ENCODE data around the gene DOCK1.

DOCK1 gene

DNA sequence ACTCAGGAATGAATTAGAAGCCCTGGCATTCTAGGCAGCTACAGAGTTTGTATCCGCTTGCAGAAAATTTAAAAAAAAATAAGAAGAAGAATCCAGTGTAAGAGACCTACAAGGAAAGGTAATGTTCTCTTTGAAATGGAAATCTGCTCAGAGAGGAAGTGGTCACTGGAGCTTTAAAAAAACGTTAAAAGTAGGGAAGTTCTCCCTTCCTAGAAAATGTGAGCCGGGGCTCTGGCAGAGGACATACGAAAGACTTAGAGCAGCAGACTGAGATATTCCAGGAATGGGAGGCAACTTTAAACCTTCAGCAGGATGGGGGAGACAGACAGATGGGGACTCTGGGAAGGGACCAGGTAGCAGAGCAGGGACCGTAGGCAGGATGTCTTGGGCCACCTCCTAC lies 494.4 kb downstream of the DOCK1 start:
- DNase-seq (ENCODE audit: low read depth, low spot score): no peak

DNA sequence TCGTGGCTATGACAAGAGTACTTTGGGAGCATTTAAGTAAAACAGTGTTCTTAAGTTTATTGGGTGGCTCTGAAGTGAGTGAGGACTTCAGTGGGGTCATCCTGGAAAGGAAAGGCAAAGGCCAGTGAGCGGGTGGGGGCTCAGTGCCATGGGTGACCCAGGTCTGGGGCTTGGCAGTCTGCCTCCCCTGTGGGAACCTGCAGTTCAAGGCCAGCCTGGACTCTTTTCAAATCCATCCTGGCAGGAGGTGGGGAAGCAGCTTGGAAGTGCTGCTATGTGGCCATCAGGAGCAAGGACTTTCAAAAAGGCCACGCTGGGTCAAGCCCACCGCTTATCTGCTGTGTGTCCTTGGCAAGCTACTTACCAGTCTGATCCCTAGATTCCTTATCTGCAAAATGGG lies 495.0 kb downstream of the DOCK1 start:
- no peak for DNase-seq (ENCODE audit: low read depth, low spot score)

DNA sequence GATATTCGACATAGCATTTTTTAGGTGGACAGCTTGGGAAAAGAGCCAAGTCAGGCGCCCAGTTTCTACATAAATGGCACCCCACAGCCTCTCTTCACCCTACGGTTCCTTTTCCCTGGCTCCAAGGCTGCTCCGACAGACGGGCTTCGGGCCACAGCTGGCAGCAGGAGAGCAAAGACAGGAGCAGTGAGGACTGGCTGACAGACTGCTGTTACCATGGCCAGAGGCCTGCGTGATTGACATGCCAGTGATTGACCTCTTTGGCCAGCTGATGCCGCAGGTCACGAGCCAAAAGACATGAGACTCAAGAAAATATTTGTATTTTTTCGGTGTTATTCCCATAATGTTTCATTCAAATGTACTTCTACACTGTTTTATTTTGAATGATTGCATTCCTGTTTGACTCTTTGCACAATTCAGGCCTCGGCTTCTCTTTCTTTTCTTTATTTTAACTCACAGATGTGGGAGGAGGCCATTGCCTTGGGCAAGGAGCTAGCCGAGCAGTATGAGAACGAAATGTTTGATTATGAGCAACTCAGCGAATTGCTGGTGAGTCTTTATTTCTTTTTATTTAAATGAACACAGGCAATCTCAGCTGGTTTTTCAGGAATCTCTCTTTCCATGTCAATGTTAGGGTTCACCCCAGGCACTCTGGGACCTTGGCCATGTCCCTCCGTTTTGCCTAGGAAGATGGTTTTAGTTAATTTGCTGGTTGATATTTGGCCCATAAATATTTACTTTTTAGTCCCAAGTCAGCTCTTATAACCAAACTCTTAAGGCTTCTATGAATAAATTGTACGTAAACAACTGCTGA lies 497.6 kb downstream of the DOCK1 start:
- DNase-seq (ENCODE audit: low read depth, low spot score): no peak

DNA sequence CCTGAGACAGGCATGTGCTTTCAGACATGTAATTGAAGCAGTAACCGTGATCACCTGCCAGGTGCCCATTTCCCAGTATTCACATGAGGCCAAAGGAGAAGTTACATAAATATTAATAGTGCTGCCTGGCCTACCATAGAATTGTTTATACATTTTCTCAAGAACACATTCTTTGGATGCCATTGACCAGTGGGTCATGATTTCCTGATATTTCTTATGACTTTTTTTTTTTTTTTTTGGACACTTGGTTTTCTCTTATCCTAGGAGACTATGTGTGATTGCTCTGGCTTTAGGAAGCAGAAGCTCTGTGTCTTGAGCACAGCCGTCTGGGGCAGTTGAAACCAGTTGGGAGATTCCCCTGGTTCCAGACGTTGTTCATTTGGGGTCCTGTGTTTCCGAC lies 500.0 kb downstream of the DOCK1 start:
- no peak for DNase-seq (ENCODE audit: low read depth, low spot score)

DNA sequence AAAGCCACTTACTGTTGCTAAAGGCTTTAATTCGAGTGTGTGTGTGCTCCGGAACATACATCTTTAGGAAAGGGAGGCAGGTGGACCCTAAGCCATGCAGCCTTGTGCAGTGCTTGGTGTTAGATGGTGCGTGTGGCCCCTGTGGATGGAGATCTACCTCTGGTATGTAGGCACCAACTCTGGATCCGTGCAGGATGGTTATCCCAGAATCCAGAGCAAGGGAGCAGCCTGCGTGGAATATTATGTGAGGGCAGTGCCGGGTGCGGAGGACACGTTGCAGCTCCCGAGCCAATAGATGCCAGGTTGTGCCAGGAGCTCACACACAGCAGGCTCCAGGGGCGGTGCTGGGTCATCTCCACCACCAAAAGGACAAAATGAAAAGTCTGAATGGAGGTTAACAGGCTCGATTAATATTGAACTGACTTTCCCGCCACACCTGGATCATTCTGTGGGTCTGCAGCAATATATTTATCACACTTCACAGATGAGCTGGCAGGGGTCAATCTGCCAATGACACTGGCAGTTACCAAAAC lies 500.9 kb downstream of the DOCK1 start:
- DNase-seq (ENCODE audit: low read depth, low spot score): no peak

DNA sequence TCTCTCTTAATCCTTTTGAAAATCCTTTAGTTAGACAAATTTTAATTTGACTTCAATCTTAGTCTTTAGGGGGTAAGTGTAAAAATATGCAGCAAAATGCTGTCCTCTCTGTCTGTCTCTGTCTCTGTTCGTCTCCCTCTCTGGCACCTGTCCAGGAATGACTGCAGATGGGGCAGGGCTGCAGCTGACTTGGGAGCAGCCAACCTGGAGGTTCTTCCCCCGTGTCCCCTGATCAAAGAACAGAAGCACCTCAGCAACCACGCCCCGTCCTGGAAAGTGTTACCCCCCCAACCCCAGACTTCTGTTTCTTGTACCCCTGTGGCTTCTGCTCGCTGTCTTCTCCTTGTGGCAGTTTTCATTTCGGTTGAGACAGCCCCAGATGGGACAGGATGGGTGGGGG lies 502.3 kb downstream of the DOCK1 start:
- DNase-seq (ENCODE audit: low read depth, low spot score): no peak

DNA sequence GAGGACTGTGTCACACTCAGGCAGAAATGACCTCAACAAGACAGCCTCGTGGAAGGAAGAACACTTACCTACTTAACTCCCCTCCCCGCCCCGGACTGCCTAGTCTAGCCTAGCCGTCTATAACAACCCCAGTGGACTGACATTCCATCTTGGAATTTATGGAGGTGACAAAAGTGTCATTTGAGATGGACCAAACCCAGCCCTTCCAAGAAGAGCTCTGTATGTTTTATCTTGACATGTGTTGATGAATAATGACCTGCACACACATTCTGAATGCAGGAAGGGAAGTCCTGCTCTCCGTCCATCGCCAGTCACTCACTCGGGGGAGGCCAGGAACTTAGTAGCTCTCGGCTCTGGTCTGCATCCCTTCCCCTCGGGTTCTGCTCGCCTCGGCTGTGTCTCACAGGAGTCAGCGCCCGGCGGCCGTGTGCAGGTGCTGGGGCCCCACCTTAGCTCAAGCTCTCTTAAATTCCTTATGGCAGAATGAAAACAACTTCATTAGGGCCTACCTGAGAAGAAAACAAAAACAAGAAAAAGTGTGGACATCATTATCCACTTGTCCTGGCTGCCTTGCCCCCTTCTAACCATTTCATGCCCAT lies 503.0 kb downstream of the DOCK1 start:
- no peak for DNase-seq (ENCODE audit: low read depth, low spot score)

DNA sequence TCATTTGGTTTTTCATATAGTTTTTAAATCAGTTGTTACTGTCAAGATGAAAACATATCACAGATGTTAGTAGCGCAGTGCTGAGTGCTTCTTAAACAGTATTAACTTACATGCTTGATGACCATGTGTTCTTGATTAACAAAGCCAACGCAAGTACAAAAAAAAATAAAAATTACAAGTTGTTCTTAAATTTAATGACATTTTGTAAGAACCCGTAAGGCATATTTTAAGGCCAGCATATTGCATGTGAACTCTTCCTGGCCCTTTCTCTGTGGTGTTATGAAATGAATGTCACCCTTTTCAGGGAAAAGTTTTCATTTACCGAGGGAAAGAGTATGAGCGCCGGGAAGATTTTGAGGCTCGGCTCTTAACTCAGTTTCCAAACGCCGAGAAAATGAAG lies 503.5 kb downstream of the DOCK1 start:
- no peak for DNase-seq (ENCODE audit: low read depth, low spot score)

DNA sequence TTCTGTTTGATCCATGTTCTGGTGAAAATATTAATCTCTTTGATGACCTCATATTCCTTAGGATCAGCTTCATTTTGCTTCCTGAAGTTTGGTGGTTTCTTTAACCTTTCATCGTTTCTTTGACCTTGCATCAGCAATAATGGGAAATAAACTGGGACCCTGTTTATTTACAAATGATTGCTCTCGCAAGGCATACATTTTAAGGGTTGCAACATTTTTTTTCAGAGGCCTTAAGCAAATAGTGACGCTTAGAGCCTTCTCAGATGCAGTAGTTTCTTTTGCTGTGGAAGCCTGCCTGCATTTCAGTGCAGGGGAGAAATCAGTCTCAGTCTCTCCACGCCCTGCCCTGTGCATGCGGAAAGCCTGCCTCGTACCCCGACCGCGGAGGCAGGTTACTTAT lies 504.8 kb downstream of the DOCK1 start:
- no peak for DNase-seq (ENCODE audit: low read depth, low spot score)

DNA sequence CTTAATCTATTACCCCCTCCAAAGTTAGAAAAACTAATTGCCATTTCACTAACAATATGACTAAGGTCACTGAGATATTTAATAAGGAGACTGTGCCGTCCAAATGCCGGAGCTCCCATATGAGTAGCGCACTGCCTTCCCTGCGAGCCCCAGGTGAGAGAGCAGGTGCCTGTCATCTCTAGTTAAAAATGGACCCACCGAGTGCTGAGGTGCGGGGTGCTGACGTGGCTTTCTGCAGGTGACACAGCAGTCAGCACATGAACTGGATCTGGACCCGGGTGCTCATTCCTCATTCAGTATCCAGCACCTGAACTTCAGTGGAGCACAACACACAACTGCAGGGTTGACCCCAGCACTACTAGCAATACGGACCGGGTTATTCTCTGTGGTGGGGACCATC lies 505.8 kb downstream of the DOCK1 start:
- no peak for DNase-seq (ENCODE audit: low read depth, low spot score)

DNA sequence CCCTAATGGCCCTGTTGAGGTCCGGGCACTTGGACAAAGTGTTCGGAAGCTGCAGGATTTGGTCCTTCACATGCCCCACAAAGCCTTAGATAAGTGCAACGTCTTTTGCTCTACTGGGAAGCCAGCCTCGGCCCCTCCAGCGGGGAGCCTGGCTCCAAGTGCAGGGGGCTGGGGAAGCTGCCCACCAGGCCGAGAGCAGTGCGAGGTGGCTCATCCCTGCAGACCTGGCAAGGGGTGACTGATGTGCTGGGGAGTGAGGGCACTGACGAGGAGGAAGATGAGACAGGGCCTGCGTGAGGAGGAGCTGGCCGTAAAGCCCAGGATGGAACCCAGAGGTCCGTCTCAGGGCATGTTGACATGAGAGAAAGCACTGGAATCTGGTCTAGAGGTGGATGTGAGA lies 508.1 kb downstream of the DOCK1 start:
- DNase-seq (ENCODE audit: low read depth, low spot score): no peak

DNA sequence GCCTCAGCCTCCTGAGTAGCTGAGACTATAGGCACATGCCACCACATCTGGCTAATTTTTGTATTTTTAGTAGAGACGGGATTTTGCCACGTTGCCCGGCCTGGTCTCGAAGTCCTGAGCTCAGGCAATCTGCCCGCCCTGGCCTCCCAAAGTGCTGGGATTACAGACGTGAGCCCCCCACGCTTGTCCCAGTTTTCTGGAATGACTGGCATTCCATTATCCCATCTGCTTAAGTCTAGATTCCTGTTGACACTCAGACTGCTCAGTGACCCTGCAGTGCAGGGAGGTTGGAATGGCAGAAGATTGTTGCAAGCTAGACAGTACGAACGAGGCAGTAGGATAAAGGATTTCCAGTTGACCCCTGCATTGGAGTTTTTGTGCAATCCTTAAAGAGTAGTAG lies 508.8 kb downstream of the DOCK1 start:
- DNase-seq (ENCODE audit: low read depth, low spot score): no peak

DNA sequence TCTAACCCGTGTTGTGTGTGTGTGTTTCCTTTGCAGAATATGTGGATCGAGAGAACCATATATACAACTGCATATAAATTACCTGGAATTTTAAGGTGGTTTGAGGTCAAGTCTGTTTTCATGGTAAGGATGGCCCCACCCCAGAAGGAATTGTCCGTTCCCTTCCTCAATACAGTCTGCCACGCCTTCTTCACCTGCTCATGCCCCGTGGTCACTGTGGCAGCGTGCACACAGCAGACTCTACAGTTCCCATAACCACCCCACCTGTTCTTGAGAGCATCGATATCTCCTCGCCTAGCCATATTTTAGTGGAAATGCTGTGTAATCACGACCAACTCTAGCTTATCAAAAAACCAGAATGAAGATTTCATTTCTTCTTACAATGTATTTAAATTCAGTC lies 509.9 kb downstream of the DOCK1 start:
- no peak for DNase-seq (ENCODE audit: low read depth, low spot score)

DNA sequence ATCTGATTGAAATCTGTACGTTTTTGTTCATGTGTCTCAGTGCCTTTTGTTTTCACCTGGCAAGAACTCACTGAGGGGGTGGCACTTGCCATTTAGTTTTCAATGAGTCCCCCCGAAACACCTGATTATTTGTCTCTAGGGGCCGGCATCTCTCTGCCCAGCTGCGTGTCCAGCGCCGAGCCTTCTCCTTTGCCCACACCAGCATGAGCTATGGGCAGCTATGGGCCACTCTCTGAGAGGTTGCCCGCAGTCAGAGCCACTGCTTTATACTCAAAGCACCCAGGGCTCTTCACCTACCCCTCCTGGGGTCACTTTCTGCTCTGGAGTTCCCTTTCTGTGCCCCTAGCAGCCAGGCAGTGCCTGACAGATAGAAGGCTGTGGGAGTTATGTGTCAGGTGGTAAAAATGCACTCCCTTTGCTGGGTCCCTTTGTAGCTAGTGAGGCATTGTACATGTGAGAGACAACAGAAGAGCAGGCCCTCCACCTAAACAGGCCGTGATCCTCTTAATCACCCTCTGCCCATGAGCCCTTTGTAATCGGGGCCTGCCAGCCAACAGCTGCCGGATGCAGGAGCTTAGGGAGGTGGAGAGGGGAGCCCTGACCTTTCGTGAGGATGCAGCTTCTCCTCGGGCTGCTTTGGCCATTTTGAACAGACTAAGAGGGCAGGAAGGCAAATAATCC lies 510.8 kb downstream of the DOCK1 start:
- no peak for DNase-seq (ENCODE audit: low read depth, low spot score)

DNA sequence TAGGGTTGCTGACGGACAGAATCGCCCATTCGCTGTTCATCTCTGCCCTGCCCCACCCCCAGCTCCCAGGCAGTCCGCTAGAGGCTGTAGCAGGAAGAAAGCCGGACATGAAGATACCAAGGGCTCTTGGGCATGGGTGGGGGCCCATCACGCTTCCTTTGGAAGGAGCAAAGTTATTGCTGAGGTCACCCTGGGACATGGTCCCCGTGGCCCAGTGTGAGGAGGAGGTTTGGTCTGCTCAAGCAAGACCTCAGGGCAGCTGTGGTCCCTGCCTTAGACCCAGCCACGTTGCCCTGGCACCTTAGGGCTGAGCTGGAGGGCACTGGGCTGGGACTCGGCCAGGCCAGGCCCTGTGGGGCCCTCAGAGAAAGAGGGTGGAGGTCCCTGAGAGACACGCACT lies 511.8 kb downstream of the DOCK1 start:
- DNase-seq (ENCODE audit: low read depth, low spot score): no peak

DNA sequence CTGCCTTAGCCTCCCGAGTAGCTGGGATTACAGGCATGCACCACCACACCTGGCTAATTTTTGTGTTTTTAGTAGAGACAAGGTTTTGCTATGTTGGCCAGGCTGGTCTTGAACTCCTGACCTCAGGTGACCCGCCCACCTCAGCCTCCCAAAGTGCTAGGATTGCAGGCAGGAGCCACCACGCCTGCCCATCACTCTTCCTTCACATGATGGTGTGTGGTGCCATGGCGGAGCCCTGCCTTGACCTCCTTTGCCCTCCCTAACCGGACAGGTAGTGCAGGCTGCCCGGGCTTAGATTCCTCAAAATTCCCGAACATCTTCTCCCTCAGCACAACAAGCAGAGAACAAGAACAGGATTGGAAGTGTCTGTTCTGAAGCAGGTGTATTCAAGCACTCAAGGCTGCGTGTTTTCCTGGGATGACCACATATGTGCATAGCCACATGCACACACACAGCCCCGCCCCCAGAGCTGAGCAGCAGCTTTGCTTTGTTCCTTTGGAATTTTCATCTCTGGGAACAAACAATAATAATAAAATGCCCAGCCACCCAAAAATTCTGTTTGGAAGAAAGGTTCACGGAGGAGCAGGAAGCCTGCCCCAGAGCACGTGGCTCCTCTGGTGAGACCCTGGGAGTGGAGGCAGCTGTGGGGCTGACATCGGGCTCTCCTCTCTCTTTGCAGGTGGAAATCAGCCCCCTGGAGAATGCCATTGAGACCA lies 512.6 kb downstream of the DOCK1 start:
- no peak for DNase-seq (ENCODE audit: low read depth, low spot score)

DNA sequence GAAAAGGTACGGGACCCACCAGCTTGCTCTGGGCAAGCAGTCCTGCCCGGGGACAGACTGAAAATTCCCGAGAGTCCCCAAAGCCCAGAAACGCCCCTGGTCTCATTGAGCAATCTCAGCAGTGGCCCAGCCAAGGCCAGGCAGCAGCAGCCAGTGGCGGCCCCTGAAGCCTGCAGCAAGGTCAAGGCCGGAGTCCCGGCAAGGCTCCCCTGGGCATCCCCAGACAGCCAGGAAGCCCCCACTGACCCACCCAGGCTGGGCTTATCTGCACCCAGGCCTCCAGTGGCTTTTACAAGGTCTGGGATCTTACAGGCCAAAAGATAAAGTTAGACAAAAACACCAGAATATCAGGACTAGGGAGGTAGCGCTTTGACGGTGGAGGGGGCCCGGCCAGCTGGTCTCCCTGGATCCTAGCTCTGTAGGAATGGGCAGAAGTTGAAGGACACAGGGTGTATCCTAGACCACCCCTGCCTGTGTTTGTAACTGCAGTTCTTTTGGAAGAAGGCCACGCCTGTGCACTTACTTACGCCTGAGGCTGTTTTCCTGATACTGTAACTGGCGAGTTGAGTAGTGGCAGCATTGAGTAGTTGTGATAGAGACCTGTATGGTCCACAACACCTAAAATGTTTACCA lies 513.4 kb downstream of the DOCK1 start:
- no peak for DNase-seq (ENCODE audit: low read depth, low spot score)

DNA sequence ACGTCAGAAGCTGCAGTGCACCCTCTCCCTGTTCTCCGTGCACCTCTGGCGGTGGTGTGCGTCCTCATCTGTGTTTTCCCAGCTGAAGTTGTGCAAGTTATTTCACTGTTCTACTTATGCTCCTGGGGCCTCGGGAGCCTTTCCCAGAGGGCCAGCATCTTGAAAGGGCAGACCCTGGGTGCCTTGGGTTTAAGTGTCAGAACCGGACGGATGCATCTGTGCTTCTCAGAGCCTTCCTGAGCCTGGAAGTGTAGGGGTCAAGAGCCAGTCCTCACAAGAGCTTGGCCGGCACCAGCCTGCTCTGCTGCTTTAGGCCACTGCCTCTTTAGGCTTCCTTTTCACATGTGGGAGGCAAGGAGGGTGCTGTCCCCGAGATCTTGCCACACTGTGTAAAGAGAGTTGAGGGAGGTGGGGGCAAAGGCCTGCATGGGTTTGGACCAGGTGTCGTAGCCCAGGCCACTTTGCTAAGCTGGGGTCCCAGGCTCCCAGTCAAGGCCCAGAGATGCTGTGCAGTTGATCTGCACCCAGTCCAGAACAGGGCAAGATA lies 515.0 kb downstream of the DOCK1 start:
- no peak for DNase-seq (ENCODE audit: low read depth, low spot score)

DNA sequence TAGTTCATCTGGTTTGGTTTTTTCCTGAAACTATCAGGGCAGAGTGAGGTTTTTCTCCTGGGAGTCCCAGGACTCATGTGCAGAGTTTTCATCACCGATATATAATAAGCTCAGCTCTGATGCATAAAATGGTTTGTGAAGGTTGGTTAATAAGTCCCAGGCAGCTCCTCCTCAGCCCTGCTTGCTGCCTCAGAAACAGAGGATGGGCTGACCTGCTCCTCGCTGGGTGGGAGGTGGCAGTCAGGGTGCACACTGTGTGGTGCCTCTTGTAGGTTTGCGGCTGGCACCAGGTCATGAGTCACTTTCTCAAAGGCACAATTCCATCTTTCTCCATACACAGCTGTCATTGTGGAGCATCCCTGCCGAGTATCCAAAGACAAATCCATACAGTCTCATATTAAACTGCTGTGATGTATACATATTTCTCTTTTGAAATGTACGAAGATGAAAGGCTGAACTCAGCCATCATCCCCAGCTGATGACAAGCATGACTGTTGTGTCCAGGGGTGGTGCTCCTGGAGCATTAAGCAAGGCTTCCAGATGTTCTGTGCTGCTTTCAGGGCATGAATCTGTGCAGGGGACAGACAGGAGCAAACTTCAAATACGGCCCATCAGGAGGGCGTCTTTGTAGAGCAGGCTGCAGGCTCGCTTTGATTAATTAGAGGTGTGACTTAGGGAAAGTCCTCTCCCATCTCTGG lies 518.1 kb downstream of the DOCK1 start:
- DNase-seq (ENCODE audit: low read depth, low spot score): no peak

DNA sequence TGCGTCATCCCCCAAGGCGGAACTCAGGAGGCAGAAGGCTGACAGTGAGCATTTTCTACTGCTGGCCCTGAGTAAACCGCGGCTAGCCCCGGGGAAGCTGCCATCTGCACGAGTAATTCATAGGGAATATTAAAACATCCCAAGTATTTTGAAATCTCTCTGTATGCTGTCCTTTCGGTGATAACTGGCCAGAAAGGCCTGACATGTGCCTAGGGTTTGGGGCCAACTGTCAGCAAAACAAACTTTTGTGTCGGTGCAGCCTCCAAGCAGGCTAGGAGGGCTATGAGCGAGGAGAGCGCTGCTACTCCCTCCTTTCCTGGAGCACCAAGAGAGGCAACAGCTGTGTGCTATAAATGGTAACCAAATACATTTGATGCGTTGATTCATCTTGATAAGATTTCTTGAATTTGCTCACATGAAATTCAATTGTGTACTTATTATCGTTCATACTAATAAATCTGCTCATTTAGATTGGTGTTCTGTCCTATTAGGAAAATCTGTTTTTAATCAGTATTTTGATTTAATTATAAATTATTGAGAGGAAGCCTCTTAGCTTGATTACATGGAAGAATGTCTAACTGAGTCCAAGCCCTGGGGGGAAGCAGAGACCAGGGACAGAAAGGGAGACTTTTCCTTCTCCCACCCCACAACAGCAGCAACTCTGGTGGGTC lies 519.5 kb downstream of the DOCK1 start:
- no peak for DNase-seq (ENCODE audit: low read depth, low spot score)
